Transverse colon (tissue), 1 donor: Measurements from ENCODE around the gene ENPP6.

Experiments used
- EP300 ChIP-seq: sonication (generic); formaldehyde crosslinking; IDR thresholded peaks from one replicate; pipeline ENCODE4 v1.6.1; 2017; ENCODE audit warnings: antibody characterized with exemption, low read depth
- POLR2A ChIP-seq: fragments of 450-650 bp; IDR thresholded peaks from one replicate; pipeline ENCODE4 v1.6.1; 2016; ENCODE audit warnings: antibody characterized with exemption, mild to moderate bottlenecking, moderate library complexity

GRCh38 chr4:184120549-184121127, 97.0 kb downstream of the ENPP6 start:
- TF ChIP-seq EP300 (no peak), POLR2A (no peak)
